NCI-H446 treated with DMSO at 0.1 percent for 48 hours (cell line): ENCODE measurements around the gene HDAC9.

Source experiments
- DNase-seq: peaks from one replicate; lab custom pipeline; 2025; lab: John Stamatoyannopoulos, UW

The HDAC9 gene

DNA sequence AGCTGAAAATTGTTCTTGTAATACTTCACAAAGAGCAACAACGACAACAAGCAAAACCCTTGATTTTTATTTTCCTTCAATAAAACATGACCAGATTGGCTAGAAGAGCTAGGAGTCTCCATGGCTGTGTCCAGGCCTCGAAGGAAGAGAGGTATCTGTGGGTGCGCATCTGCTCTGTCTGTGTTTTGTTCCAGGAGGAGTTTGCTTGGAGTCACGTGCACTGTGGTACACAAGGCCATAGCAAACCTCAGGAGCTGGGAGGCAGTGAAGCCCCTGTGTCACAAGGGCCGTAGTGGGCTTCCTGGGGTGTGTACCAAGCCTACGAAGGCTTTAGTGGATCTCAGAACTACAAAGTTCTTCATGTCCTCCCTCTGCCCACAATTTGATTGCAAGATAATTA lies 350.2 kb downstream of the HDAC9 start:
- no peak for DNase-seq

DNA sequence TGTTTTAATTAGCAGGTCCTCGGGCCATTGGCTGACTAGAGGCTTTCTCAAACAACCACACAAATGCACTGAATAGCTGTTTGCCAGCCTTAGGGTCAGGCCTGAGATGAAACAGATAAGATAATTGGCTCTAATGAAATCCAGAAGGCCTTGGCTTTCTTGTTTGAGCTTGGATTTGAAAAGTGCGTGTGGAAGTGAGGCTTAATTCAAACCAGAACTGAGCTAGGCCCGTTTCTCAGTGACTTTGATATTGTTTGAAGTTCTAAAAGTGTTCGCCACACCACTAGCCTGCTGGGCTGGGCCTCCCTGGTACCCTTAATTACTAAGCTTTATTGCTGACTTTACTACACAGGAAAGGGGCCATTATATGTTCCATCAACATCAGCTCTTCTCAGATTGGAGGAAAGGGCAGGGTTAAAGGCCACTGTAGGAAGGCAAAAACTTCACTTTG lies 351.2 kb downstream of the HDAC9 start:
- DNase-seq: no peak

DNA sequence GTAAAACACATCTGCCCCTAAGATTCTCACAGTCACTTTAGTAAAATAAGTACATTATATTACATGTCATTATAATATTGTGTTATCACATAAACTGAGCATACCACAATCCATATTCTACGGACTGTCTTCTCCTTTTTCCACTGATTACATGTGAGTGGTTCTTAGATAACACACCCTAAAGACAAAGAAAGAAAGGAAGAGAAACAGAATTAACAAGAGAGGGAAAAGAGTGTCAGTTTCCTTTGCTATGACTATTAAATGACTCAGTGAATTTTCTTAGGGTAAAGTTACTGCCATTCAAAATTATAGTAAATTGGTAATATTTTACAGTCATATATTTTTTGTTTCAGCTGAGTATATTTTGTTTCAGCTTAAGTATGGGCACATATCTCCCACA lies 353.6 kb downstream of the HDAC9 start:
- no peak for DNase-seq

DNA sequence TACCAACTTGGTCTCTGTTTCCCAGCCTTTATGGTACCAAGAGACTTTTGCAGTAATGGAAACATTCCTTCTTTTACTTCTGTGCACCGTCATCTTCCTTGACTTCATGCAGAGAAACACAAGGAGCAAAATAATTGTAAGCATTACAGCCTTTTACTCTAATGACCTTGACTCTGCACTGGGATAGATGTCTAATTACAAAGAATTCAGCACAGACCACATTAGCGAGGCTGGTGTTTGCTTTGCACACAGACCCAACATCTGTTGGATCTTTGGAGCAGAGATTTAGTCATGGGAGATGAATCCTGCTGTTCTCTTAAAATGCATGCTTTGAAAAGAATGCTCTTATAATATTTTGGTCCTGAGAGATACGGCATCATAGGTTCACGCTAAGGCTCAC lies 360.2 kb downstream of the HDAC9 start:
- DNase-seq: no peak

DNA sequence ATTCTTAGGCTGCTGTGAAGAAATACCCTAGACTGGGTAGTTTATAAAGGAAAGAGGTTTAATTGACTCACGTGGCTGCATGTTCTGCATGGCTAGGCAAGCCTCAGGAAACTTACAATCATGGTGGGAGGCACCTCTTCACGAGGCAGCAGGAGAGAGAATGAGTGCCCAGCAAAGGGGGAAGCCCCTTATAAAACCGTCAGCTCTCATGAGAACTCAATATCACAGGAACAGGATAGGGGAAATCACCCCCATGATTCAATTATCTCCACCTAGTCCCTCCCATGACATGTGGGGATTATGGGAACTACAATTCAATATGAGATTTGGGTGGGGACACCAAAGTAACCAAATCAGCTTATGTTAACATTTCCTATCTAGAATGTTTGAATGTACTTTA lies 362.7 kb downstream of the HDAC9 start:
- no peak for DNase-seq

DNA sequence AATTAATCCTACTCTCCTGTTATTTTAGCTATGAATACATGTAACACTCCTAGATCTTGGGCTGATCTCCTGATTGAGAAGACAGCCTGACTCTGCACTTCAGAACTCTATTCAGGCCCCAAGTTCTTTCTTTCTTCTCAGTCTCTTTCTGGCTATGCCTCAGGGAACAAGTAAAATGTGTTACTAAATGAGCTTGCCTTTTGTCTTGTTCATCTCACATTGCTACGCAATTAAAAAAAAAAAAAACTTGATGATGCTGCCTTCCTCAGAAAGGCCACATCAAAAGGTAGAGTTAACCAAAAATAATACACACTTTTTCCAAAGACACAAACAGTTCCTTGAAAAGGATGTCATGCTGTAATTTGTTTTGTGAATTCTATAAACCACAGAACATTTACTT lies 363.8 kb downstream of the HDAC9 start:
- no peak for DNase-seq

DNA sequence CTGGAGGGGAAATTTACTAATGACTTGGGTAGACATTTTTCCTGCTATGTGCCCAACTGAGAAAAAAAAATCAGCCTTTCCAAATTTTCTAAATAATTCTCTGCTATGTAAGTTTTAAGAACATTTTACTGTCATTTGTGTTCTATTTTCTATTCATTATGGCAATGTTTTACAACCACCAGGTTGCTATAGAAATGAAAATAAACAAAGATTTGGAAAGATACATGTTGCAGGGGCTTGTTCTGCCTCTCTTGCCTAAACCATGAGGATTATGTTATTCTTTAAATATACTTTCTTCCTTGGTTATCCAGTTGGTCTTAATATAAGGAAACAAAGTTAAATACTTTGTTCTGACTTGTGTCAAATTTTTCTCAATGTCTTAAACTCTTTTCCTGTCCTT lies 364.7 kb downstream of the HDAC9 start:
- DNase-seq: no peak

DNA sequence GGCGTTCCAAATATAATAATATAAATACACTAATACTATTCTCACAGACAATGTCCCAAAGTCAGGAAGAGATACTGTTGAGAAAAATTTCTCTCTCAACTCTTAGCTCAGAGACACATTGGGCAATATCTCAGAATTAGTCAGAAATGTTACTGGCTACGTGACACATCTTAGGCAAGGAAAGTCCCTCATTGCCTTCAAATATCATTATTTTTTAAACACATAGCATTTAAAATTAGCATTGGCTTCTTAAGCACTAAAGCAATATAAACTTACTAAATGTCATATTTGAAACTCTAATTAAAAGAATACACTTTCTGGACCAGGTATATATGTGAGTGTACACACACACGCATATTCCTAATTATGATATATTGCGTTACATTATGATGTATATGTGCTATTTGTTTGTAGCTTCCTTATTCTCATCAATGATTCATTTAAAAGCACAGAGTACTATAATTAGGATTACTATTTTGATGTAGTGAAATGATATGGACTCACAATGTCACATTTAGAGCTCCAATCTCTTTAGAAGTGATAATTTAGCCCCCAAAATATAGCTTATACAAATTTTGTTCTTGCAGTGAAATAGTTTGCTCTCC lies 366.1 kb downstream of the HDAC9 start:
- no peak for DNase-seq

DNA sequence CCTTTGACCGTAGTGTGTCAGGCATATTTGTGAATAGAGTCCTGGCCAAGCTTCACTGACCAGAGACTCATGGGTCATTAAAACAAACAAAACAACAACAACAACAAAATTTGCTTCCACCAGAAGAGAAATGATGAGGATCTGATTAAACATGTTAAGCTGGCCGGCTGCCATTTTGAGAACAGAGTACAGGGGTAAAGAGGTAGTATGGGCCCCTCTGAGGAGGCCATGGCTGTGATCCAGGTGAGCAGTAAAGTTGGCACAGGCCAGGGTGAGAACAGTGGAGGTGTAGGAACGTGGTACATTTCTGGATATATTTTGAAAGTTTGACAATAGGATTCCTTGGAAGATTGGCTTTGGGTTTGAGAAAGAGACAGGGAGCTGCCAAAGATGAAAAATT lies 369.4 kb downstream of the HDAC9 start:
- DNase-seq: no peak

DNA sequence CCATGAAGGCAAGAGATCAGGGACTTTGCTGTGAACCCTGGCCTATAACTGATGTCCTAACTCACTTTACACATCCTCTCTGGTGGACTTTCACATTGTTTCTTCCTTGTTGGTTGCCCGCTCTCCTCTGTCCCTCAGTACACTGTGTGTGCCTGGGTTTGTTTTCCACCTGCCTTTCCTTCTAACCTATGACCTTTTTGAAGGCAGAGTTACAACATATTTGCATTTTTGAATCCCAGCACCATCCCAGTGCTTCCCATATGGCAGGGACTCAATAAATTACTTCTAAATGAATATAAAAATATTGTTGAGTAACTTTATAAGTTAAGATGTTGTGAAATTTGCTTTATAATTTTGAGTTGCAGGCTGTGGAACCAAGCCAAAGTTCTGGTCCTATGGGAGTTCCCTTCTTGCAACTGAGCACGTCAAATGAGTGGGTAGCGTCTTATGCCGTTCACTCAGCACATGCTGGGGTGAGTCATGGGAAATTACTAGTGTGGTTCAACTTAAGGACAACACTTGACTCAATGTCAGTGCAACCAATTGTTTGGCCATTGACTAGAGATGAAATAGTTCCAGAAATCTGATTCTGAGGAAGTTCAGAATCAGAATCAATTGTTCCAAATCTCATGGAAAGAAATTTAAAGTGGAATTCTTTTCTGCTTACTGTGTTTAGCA lies 370.9 kb downstream of the HDAC9 start:
- peak; percentile 7 for DNase-seq

DNA sequence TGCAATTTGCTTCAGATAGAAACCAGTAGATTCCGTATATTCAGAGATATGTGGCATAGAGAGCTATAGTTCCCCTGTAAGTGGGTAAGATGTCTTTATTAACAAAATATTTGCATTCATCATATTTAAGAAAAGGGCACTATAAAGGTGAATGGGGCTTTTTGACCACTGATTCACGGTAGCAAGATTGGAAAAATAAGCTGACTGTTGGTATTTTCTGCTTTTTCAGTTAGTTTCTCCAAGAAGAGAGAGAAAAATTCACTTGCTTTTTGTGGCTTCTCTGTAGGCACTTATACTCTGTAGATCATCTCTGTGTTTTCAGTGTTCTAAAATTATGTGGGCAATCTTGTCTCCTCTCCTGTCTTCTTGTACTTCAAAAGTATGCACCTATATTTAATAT lies 376.8 kb downstream of the HDAC9 start:
- DNase-seq: no peak

DNA sequence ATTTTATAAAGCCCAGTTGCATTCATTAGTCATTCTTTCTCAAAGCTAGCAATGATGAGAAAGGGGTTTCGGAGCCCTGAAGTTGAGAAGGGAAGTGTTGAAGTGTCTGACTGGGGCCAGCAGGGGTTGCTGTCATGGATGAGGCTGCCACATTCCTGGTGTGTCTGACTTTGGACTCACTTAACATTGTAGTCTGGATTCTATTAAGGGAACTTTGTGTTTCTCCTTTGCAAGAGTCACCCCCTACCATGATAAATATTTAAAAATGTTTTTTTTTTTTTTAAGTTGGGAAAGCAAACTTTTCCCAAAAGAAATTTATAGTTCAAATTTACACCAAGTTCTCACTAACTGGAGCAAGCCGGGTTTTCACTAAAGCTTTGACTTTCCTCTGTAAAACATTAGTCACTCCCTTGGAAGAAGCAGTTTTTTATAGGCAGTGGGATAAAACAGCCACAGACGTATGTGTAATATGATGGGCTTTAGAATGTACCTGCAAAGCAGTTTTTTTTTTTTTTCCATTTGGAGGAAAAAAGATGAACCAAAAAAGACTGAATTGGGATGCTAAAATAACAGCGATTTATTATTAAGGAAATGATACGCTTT lies 378.3 kb downstream of the HDAC9 start:
- no peak for DNase-seq

DNA sequence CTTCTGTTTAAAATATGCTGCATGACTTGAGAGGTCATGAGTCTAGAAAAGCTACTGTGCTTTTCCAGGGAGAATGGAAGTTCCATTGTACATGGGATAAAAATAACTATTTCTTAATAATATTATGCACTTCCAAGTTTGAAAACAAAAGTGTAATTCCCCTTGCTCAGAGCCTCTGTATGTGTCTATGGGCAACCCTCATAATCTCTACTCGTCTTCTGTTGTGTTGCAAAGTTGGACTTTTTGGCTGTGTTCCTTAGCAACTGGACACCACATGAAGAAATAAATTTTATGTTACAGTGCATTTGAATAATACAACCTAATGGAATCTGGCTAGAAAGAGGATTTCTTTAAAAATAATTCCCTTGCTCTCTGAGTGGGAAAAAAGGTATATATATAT lies 379.3 kb downstream of the HDAC9 start:
- no peak for DNase-seq

DNA sequence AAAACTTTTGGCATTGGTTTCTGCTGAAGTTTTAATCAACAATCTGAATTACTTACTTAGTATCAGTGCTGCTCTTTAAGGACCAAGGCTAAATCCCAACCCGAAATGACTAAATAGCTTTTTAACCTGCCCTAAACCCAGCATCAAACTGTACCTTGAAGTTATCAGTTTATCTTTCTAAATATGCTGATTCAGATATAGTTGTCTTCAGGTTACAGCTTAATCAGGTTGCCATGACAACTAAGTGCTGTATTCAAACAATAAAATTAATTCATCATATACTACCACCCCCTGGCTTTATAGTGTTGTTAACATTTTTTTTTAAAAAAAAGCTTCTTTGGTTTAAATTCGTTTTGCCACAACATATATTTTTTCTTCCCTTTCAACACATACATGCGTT lies 382.3 kb downstream of the HDAC9 start:
- DNase-seq: no peak

DNA sequence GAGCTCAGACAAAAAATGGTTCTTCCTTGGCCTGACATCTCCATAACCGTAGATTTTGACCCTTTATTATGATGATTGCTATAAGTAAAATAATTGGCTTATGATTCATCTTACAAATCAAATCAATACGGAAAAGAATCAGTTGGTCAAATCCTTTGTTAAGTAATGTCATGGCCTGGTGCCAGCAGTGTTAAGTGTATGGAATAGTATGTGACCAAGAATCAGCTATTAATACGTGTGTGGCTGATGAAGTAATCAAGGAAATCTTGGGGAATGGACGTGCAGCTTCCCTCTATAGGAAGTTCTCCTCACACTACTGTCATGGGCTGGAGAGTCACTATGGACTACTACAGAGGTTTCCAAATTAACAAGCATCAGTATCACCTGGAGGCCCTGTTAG lies 391.3 kb downstream of the HDAC9 start:
- DNase-seq: no peak

DNA sequence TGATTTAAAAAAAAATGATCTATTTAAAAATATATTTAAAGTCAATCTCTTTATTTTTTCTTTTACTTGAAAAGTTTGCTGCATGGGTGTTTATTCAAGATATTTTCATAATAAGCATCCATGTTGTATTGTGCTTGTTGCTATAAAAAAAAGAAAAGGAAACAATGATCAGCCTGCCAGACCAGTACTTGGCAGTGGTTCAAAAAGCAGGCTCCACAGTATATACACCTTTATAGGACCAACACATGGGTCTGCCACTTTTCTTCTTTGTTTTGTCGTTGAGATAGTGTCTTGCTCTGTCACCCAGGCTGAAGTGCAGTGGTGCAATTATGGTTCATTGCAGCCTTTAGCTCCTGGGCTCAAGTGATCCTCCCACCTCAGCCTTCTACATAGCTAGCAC lies 393.9 kb downstream of the HDAC9 start:
- DNase-seq: no peak

DNA sequence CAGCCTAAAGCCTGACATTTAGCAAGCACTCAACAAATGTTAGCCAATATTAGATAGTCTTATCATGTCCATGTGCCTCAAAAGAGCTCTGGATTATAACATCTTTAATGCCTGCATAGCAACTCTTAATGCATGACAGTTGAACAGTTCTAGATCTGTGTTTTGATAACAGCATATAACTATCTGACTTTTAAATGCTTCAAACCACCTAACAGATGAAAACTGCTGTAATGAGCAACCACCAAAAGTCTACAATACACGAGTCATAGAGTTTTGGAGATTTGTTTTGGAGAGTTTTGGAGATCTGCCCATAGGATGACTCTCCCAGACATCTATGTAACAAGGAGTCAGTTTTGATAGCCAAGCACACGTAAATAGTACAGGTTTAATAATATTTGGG lies 394.6 kb downstream of the HDAC9 start:
- DNase-seq: no peak

DNA sequence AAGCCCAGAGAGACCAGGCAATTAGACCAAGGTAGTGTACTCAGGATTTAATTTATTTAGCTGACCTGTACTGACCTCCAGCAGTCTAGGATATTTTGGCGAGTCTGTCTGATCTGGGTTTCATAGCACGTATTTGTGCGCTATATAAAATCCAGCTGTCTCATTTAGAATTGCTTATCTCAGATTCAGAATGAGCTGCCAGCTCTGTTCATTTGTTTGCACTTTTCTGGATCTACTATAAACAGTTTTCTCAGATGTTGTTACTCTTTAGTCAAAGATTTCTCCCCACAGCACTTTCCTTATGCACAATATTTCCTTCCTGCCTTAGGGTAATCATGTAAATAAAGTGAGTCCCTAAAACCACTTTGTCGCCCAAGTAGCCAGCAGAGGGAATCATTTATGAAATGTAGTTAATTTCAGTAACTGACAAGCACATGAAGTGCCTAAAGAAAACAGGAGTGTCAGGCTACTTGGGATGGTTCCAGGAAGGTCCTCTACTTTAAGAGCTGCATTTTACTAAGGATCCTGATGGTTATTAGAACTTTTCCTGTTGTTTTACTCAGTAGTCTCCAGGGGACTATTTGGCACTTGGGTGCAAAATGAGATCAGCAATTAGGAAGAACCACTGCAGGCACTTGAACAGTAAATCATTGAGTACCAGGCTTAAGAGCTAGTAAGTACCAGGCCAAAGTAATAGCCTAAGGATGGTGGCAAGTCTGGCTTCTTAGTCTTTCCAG lies 395.5 kb downstream of the HDAC9 start:
- DNase-seq: peak; percentile 26

DNA sequence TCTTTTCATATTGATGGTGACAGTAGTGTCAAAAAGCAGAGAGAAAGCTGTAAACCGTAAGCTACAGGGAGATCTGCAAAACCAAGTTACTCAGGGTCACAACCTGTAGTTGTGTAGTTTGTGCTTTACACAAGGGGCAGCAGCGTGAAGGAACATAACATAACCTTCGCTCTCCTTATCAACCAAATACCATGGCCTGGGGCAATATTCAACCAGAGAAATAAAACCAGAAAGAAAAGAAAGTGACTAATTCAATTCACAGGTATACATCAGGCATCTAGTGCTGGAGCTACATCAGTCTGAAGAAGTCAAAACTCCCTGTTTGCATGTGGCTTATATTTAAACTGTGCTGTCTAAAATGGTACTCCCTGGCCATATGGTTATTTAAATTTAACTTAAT lies 397.6 kb downstream of the HDAC9 start:
- DNase-seq: no peak

DNA sequence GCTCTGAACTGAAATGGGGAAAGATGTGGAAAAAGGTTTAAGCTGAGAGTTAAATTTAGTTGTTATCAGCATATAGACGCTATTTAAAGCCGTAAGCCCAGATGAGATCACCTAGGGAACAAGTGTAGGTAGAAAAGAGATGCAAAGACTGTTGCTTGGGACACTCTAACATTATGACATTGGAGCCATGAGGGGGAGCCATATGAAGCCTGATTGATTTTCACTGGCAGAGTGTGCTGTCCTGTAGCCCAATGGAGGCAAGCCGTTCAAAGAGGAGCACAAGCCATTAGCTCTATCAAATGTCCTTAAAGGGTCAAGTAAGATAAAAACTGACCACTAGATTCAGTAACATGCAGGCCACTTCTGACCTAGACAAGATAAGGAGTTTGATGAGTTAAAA lies 398.6 kb downstream of the HDAC9 start:
- DNase-seq: no peak

DNA sequence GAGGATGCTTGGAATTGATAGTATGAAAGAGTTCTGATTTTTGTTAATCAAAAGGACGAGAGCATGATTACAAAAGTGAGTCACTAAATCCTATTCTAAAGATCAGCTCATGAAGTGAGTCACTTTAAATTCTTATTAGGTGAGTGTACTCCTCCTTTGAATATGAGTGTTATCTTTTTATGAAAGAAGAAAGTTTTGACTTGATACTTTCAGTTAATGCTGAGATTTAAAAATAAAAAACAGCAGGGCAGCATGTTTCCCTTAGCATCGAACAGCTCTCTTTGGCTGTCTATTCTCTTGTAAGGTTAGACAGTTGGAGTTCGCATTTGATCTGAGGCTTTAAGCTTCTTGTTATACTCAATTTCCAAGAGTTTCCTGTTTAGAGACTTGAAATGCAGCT lies 399.9 kb downstream of the HDAC9 start:
- DNase-seq: no peak

DNA sequence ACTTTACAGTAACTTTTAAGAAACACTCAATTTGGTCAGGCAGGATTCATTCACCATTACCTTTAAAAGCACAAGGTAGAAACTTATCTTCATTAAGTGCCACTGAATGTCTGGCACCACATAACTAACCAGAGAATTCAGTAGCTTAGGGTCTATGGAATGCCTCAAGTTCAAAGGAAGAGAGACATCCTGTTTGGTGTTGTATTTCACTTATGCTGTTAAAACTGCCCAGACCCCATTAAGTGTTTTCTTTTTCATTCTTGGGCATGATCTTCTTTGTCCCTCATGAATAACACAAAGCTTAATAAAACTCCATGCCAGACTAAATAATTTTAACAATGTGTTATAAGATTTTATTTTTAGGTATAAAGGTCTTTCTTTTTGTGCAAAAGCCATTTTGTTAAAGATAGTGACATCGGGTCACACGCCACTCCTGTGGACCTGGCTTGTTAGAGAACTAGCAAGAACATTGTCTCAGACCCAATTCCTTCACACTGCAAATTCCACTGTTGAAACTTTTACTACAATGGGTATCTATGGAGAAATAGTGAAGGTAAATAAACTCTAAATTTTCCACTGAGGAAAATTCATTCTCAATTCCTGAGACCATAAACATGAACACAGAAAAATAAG lies 400.9 kb downstream of the HDAC9 start:
- no peak for DNase-seq

DNA sequence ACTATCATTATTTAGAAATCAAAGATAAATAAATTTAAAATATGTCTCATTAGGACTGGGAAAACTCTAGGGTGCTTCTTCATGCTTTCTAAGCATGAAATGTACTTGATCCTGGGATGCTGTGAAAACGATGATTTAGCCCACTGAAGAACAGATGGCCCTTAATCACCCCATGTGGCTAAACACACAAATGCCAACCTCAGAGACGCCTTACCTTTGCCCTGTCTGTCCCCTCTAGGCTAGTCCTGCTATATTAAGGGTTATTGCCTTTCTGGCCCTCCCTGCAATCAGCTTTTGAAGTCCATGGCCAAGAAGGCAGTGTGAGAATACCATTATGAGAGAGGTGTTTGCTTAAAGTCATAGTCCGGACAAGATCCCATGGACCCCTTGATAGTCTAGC lies 404.7 kb downstream of the HDAC9 start:
- peak; percentile 60 for DNase-seq
